Mesenchymal stem cell (in vitro differentiated cells and primary cell): ENCODE measurements around the gene GJB6.

Source experiments
- DNase-seq: peaks from one replicate; pipeline ENCODE4 v3.0.0-alpha.2; 2013
- H2AFZ ChIP-seq: one replicate; pipeline ENCODE4 v1.6.1; 2013; ENCODE audit warnings: low read depth, mild to moderate bottlenecking, control low read depth, inconsistent platforms, low read length, moderate library complexity
- H2AK5ac ChIP-seq: 2 replicates; pipeline ENCODE4 v1.6.1; 2013; ENCODE audit warnings: low read length, moderate library complexity, mild to moderate bottlenecking, inconsistent platforms; ENCODE audit not compliant: severe bottlenecking
- H2BK120ac ChIP-seq: one replicate; pipeline ENCODE4 v1.6.1; 2013; ENCODE audit warnings: low read depth, mild to moderate bottlenecking, inconsistent platforms, low read length, moderate library complexity
- H2BK12ac ChIP-seq, 2 experiments: one replicate each; pipeline ENCODE4 v1.6.1; 2013; ENCODE audit warnings: inconsistent platforms in 2 of 2, low read length in 2 of 2, mild to moderate bottlenecking in 2 of 2, moderate library complexity in 2 of 2, control low read depth in 1 of 2
- H2BK15ac ChIP-seq: one replicate; pipeline ENCODE4 v1.6.1; 2013; ENCODE audit warnings: mild to moderate bottlenecking, low read depth, inconsistent platforms; ENCODE audit not compliant: poor library complexity, severe bottlenecking
- H2BK5ac ChIP-seq: 2 replicates; pipeline ENCODE4 v1.6.1; 2013; ENCODE audit warnings: low read depth, mild to moderate bottlenecking, low read length, control low read depth, inconsistent platforms; ENCODE audit not compliant: poor library complexity, severe bottlenecking
- H3K14ac ChIP-seq, 2 experiments: one replicate each; pipeline ENCODE4 v1.6.1; 2013; ENCODE audit warnings: inconsistent platforms in 2 of 2, low read length in 2 of 2, control low read depth in 1 of 2, mild to moderate bottlenecking in 1 of 2, moderate library complexity in 1 of 2
- H3K18ac ChIP-seq, 2 experiments: one replicate each; pipeline ENCODE4 v1.6.1; 2013; ENCODE audit warnings: inconsistent platforms in 2 of 2, low read length in 2 of 2, control low read depth in 1 of 2, low read depth in 1 of 2, mild to moderate bottlenecking in 1 of 2
- H3K23ac ChIP-seq, 2 experiments: one replicate each; pipeline ENCODE4 v1.6.1; 2013; ENCODE audit warnings: inconsistent platforms in 2 of 2, low read length in 2 of 2, mild to moderate bottlenecking in 2 of 2, moderate library complexity in 2 of 2, control low read depth in 1 of 2
- H3K27ac ChIP-seq: 2 replicates; pipeline ENCODE4 v1.5.1; 2013; ENCODE audit warnings: mild to moderate bottlenecking, moderate library complexity, low read length, control low read depth, inconsistent platforms; ENCODE audit not compliant: poor library complexity, severe bottlenecking
- H3K27me3 ChIP-seq, 2 experiments: 2 replicates each; pipeline versions ENCODE4 v1.6.1 to v1.7.0; 2013; ENCODE audit warnings: low read length in 2 of 2, mild to moderate bottlenecking in 2 of 2, moderate library complexity in 2 of 2, control low read depth in 1 of 2, inconsistent platforms in 1 of 2; ENCODE audit not compliant: control insufficient read depth in 1 of 2, insufficient read depth in 1 of 2
- H3K36me3 ChIP-seq, 2 experiments: 2 replicates each; pipeline versions ENCODE4 v1.6.1 to v1.7.0; 2013; ENCODE audit warnings: low read length in 2 of 2, control low read depth in 1 of 2, inconsistent platforms in 1 of 2, low read depth in 1 of 2, mild to moderate bottlenecking in 1 of 2; ENCODE audit not compliant: insufficient read depth in 2 of 2, control insufficient read depth in 1 of 2
- H3K4ac ChIP-seq, 2 experiments: one replicate each; pipeline ENCODE4 v1.6.1; 2013; ENCODE audit warnings: inconsistent platforms in 2 of 2, low read length in 2 of 2, mild to moderate bottlenecking in 2 of 2, moderate library complexity in 2 of 2, control low read depth in 1 of 2, low read depth in 1 of 2
- H3K4me1 ChIP-seq: 2 replicates; pipeline ENCODE4 v1.6.1; 2013; ENCODE audit warnings: low read depth, low read length, control low read depth; ENCODE audit not compliant: control insufficient read depth, insufficient read depth
- H3K4me2 ChIP-seq: 2 replicates; pipeline ENCODE4 v1.6.1; 2013; ENCODE audit warnings: low read length, mild to moderate bottlenecking, inconsistent platforms; ENCODE audit not compliant: poor library complexity, severe bottlenecking
- H3K4me3 ChIP-seq, 2 experiments: 2 replicates each; pipeline versions ENCODE4 v1.5.1 to v1.7.0; 2013; ENCODE audit warnings: low read length in 2 of 2, mild to moderate bottlenecking in 2 of 2, control low read depth in 1 of 2, low read depth in 1 of 2; ENCODE audit not compliant: insufficient read depth in 1 of 2
- H3K79me1 ChIP-seq: replicated peaks from 2 replicates; pipeline ENCODE4 v1.6.1; 2013; ENCODE audit warnings: mild to moderate bottlenecking, control low read depth, low read length, inconsistent platforms; ENCODE audit not compliant: poor library complexity, severe bottlenecking
- H3K9ac ChIP-seq: 2 replicates; pipeline ENCODE4 v1.7.0; 2013; ENCODE audit warnings: mild to moderate bottlenecking, low read length, moderate library complexity
- H3K9me3 ChIP-seq: 2 replicates; pipeline ENCODE4 v1.7.0; 2013; ENCODE audit warnings: mild to moderate bottlenecking, low read length; ENCODE audit not compliant: control insufficient read depth
- H4K8ac ChIP-seq: one replicate; pipeline ENCODE4 v1.6.1; 2013; ENCODE audit warnings: inconsistent platforms, mild to moderate bottlenecking, low read length, moderate library complexity
- H4K91ac ChIP-seq: one replicate; pipeline ENCODE4 v1.6.1; 2013; ENCODE audit warnings: mild to moderate bottlenecking, low read length, inconsistent platforms
- WGBS: methylation state at CpG from one replicate; pipeline ENCODE4 v1.1.7; 2013; ENCODE audit warnings: mixed read lengths; 5-methylcytosine and 5-hydroxymethylcytosine counted together

GJB6 gene

DNA sequence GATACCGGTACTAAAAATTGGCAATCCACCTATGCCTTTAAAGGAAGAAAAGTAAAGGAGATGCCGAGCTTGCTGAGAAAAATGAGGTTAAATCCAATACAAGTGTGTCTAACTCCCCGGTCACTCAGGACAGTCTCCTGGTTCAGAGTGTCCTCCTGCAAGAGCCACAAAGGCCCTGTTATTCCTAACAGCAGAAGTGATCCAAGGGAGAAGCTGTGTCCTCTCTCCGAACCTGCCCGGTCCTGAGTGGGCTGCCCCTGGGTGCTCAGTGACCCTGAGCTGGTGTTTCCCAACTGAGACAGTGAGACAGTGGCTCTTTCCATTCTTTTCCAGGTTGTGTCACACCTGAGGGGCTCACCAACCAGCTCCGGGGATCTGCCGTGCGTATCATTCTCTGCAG lies 4.8 kb downstream of the GJB6 start:
- H2BK12ac ChIP-seq: no peak overlapping the region
- H4K91ac ChIP-seq: no peak overlapping the region
- no peak overlapping the region for H2BK120ac ChIP-seq
- H3K14ac ChIP-seq: no peak overlapping the region
- no peak for DNase-seq
- H3K27me3 ChIP-seq: peaks cover 38 to 86% of the 10 kb centered on the region in 2 experiments
- no peak overlapping the region for H4K8ac ChIP-seq
- no peak overlapping the region for H3K4me3 ChIP-seq
- H3K9ac ChIP-seq: no peak overlapping the region
- no peaks in the 10 kb centered on the region for H3K79me1 ChIP-seq
- H3K27ac ChIP-seq: no peak overlapping the region
- no peak overlapping the region for H3K23ac ChIP-seq
- H3K4me1 ChIP-seq: peaks cover 14% of the 10 kb centered on the region
- 85% methylated on average over 8 of the region's 8 CpGs for WGBS
- H3K9me3 ChIP-seq: no peaks in the 10 kb centered on the region
- H2BK5ac ChIP-seq: no peak overlapping the region
- H3K36me3 ChIP-seq: no peaks in the 10 kb centered on the region
- H2AFZ ChIP-seq: no peak overlapping the region
- H3K4ac ChIP-seq: no peak overlapping the region
- no peak overlapping the region for H2BK15ac ChIP-seq
- no peak overlapping the region for H2AK5ac ChIP-seq
- no peak overlapping the region for H3K18ac ChIP-seq
- no peak overlapping the region for H3K4me2 ChIP-seq

DNA sequence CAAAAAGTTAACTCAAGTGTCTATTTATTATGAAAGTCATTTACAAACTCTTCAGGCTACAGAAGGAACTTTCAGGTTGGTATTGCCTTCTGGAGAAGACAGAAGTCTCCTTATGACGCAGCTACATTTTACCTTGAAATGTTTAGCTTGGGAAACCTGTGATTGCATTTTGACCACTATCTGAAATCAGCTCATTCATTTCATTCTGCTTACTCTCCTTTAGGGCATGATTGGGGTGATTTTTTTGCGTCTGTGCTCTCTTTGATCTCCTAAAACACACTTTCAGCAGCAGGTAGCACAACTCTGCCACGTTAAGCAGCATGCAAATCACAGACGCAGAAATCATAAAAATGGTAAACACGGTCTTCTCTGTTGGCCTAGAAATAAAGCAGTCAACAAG lies 9.6 kb downstream of the GJB6 start:
- H3K4me1 ChIP-seq: no peaks in the 10 kb centered on the region
- H4K8ac ChIP-seq: no peak overlapping the region
- H2AFZ ChIP-seq: no peak overlapping the region
- no peak overlapping the region for H2BK120ac ChIP-seq
- no peak overlapping the region for H3K4me3 ChIP-seq
- no peaks in the 10 kb centered on the region for H3K79me1 ChIP-seq
- H3K27me3 ChIP-seq: peaks cover 20 to 59% of the 10 kb centered on the region in 2 experiments
- H2AK5ac ChIP-seq: no peak overlapping the region
- no peak overlapping the region for H3K18ac ChIP-seq
- no peaks in the 10 kb centered on the region for H3K36me3 ChIP-seq
- H4K91ac ChIP-seq: no peak overlapping the region
- no peak overlapping the region for H2BK15ac ChIP-seq
- H3K9me3 ChIP-seq: no peaks in the 10 kb centered on the region
- H3K23ac ChIP-seq: no peak overlapping the region
- H3K14ac ChIP-seq: no peak overlapping the region
- no peak overlapping the region for H2BK12ac ChIP-seq
- no peak overlapping the region for H3K4ac ChIP-seq
- 78% methylated on average over 4 of the region's 5 CpGs for whole genome bisulfite sequencing
- H3K27ac ChIP-seq: no peak overlapping the region
- H3K4me2 ChIP-seq: no peak overlapping the region
- no peak overlapping the region for H3K9ac ChIP-seq
- no peak for DNase-seq
- no peak overlapping the region for H2BK5ac ChIP-seq

DNA sequence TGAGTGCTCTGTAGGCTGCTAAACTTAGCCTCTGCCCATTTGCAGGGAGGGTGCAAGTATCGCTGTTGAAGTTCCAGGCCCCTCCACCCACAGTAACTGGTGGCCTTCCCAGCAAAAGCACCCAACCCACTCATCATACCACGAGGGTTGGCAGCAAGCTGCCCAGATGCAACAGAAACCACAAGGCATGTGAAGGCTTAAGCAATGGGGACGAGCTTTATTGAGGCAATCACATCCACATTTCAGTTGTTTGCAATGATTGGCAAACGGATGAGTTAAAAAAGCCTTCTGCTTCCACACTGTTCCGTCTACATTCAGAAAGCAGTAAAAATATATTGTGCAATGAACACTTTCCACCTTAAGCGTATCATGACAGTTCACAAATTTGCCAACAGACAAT lies 10.3 kb downstream of the GJB6 start:
- no peak overlapping the region for H2BK15ac ChIP-seq
- H3K18ac ChIP-seq: no peak overlapping the region
- H2BK5ac ChIP-seq: no peak overlapping the region
- H2BK12ac ChIP-seq: no peak overlapping the region
- H3K9ac ChIP-seq: no peak overlapping the region
- H3K27ac ChIP-seq: no peak overlapping the region
- no peak for DNase-seq
- H2AK5ac ChIP-seq: no peak overlapping the region
- H3K4me3 ChIP-seq: no peak overlapping the region
- H3K14ac ChIP-seq: no peak overlapping the region
- H2AFZ ChIP-seq: no peak overlapping the region
- H2BK120ac ChIP-seq: no peak overlapping the region
- no peaks in the 10 kb centered on the region for H3K79me1 ChIP-seq
- H3K9me3 ChIP-seq: no peaks in the 10 kb centered on the region
- no peak overlapping the region for H3K4me2 ChIP-seq
- H4K8ac ChIP-seq: no peak overlapping the region
- no peak overlapping the region for H3K4ac ChIP-seq
- peaks cover 19 to 53% of the 10 kb centered on the region in 2 experiments for H3K27me3 ChIP-seq
- H4K91ac ChIP-seq: no peak overlapping the region
- H3K4me1 ChIP-seq: no peaks in the 10 kb centered on the region
- H3K23ac ChIP-seq: no peak overlapping the region
- WGBS: 84% methylated on average over 6 of the region's 6 CpGs
- H3K36me3 ChIP-seq: no peaks in the 10 kb centered on the region

DNA sequence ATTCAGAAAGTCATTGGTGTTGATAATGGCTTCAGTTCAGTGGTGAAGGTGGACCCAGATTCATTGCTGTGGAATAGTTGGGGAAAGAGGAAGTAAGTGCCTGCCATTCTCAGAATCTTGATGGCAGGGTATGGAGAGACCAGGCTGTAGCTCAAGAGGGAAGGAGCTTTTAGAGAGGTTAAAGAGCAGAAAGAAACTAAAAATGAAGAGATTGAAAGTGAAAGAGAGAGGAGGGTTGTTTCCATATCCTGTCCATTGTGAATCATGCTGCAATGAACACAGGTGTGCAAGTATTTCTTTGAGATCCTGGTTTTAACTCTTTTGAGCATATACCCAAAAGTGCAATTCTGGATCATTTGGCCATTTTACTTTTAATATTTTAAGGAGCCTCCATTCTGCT lies 12.5 kb downstream of the GJB6 start:
- Histone ChIP-seq H2BK15ac (no peak overlapping the region), H2BK5ac (no peak overlapping the region), H3K4me1 (no peaks in the 10 kb centered on the region), H3K18ac (no peak overlapping the region), H3K9ac (no peak overlapping the region), H3K27me3 (peaks cover 11 to 53% of the 10 kb centered on the region in 2 experiments), H3K4me2 (no peak overlapping the region), H4K8ac (no peak overlapping the region), H3K4me3 (no peak overlapping the region), H3K79me1 (no peaks in the 10 kb centered on the region), H2BK12ac (no peak overlapping the region), H2AK5ac (no peak overlapping the region), H2AFZ (no peak overlapping the region), H3K14ac (no peak overlapping the region), H3K27ac (no peak overlapping the region), H4K91ac (no peak overlapping the region), H2BK120ac (no peak overlapping the region), H3K4ac (no peak overlapping the region), H3K36me3 (no peaks in the 10 kb centered on the region), H3K23ac (no peak overlapping the region), H3K9me3 (no peaks in the 10 kb centered on the region)
- DNase-seq: no peak
